Osteocyte (in vitro differentiated cells): Measurements from ENCODE around the gene TEX29. TPM values are rescaled to one million over a fixed set of nuclear protein-coding genes. Genes with fewer than 3 reads are reported as not detected.

Experiments used
- DNase-seq: peaks from one replicate; pipeline ENCODE4 v3.0.0; 2021; ENCODE audit warnings: mixed read lengths; ENCODE audit not compliant: unreplicated experiment; ENCODE audit errors: extremely low spot score
- H3K27ac Mint-ChIP-seq: one replicate; pipeline ENCODE4 v1.8.0; 2021; ENCODE audit warnings: mild to moderate bottlenecking, mixed read lengths; ENCODE audit not compliant: unreplicated experiment
- H3K27me3 Mint-ChIP-seq: one replicate; pipeline ENCODE4 v1.8.0; 2021; ENCODE audit warnings: mixed read lengths; ENCODE audit not compliant: unreplicated experiment
- H3K36me3 Mint-ChIP-seq: one replicate; pipeline ENCODE4 v1.8.0; 2021; ENCODE audit warnings: mixed read lengths; ENCODE audit not compliant: unreplicated experiment
- H3K4me1 Mint-ChIP-seq: one replicate; pipeline ENCODE4 v1.8.0; 2021; ENCODE audit warnings: mixed read lengths; ENCODE audit not compliant: unreplicated experiment
- H3K4me3 Mint-ChIP-seq: one replicate; pipeline ENCODE4 v1.8.0; 2021; ENCODE audit warnings: mild to moderate bottlenecking, moderate library complexity, mixed read lengths; ENCODE audit not compliant: unreplicated experiment
- H3K9me3 Mint-ChIP-seq: one replicate; pipeline ENCODE4 v1.8.0; 2021; ENCODE audit warnings: mixed read lengths; ENCODE audit not compliant: unreplicated experiment
- total RNA-seq: library from RNA; stranded (reverse); gene quantifications from 2 replicates; pipeline ENCODE4 v1.2.1, GENCODE V29; 2021
- TF ChIP-seq, protein P1 (sequence below): fragments of 200-600 bp; sonication (generic); IDR thresholded peaks from 2 replicates; pipeline ENCODE4 v1.5.0; 2021; ENCODE audit warnings: antibody characterized with exemption, mild to moderate bottlenecking, moderate library complexity

Gene TEX29
- total RNA-seq, 1 donor from 2014 or later = 1.9 TPM

DNA sequence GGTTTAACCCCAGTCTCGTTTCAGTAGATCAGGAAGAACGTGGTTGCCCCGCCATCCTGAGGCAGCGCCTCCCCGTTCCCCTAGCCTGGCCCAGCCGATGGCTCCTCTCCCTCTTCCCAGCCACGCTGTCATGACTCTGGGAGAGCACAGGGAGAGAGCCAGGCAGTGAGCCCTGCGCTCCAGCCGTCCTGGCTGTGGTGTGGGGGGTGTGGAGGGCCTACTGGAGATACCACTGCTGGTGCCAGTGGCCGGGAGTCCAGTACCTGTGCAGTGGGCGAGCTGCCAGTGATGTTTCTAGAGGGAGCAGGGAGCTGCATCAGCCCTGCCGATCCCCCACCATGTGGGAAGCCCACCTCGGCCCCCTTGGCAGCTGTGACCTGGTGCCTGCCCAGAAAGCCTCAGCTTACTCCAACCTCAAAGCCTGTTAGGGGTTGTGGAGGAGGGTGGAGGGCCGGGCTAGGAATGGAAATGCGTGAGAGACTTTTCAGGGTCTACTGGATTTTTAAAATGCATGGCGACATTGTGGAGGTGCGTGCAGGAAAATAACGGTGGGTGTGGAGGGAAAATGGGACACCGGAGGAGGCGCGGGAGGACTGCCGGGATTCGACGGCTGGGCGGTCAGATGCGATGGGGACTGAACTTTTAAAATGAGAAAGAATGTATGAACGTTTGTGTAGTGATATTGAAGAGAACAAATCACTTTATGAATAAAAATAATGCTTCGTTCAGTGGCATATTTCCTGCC is 4.9 kb downstream of the TEX29 start:
- no peak overlapping the region for H3K27ac Mint-ChIP-seq
- no peaks in the 10 kb centered on the region for H3K4me1 Mint-ChIP-seq
- TF ChIP-seq, protein P1, sequence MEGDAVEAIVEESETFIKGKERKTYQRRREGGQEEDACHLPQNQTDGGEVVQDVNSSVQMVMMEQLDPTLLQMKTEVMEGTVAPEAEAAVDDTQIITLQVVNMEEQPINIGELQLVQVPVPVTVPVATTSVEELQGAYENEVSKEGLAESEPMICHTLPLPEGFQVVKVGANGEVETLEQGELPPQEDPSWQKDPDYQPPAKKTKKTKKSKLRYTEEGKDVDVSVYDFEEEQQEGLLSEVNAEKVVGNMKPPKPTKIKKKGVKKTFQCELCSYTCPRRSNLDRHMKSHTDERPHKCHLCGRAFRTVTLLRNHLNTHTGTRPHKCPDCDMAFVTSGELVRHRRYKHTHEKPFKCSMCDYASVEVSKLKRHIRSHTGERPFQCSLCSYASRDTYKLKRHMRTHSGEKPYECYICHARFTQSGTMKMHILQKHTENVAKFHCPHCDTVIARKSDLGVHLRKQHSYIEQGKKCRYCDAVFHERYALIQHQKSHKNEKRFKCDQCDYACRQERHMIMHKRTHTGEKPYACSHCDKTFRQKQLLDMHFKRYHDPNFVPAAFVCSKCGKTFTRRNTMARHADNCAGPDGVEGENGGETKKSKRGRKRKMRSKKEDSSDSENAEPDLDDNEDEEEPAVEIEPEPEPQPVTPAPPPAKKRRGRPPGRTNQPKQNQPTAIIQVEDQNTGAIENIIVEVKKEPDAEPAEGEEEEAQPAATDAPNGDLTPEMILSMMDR = no peak
- H3K4me3 Mint-ChIP-seq = no peak overlapping the region
- DNase-seq = no peak
- H3K36me3 Mint-ChIP-seq = peaks cover 12% of the 10 kb centered on the region
- H3K27me3 Mint-ChIP-seq = no peaks in the 10 kb centered on the region
- H3K9me3 Mint-ChIP-seq = no peaks in the 10 kb centered on the region

DNA sequence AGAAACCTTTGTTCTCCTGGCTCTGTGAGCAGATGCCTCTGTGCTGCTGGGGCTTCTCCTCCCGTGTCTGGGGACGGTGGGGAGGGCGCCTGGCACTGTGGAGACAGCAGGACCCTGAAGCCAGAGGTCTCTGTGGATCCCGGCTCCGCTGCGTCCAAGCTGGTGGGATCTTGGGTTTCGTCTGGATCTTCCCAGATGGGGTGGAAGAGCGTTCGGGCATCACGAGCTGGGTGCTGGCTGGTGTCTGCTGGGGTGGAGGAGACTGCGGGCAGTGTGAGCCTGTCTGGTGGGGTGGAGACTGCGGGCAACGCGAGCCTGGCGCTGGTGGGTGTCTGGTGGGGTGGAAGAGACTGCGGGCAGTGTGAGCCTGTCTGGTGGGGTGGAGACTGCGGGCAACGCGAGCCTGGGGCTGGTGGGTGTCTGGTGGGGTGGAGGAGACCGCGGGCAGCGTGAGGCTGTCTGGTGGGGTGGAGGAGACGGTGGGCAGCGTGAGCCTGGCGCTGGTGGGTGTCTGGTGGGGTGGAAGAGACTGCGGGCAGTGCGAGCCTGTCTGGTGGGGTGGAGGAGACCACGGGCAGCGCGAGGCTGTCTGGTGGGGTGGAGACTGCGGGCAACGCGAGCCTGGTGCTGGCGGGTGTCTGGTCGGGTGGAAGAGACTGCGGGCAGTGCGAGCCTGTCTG is 5.6 kb downstream of the TEX29 start:
- TF ChIP-seq, protein P1 = no peak
- H3K27ac Mint-ChIP-seq = no peak overlapping the region
- no peaks in the 10 kb centered on the region for H3K4me1 Mint-ChIP-seq
- H3K9me3 Mint-ChIP-seq = no peaks in the 10 kb centered on the region
- H3K4me3 Mint-ChIP-seq = no peak overlapping the region
- peaks cover 13% of the 10 kb centered on the region for H3K36me3 Mint-ChIP-seq
- H3K27me3 Mint-ChIP-seq = no peaks in the 10 kb centered on the region
- DNase-seq = peak; percentile 76

DNA sequence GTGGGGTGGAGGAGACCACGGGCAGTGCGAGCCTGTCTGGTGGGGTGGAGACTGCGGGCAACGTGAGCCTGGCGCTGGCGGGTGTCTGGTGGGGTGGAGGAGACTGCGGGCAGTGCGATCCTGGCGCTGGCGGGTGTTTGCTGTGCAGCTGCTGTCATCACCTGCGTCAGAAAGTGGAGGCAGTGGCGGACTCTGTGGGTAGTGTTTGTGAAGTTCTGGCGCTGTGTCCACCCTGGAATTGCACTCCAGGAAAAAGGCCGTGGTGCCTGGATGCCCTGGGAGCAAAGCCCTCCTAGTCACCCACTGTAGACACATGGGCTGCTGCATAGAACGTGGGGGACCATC is 6.2 kb downstream of the TEX29 start:
- no peak overlapping the region for H3K4me3 Mint-ChIP-seq
- no peaks in the 10 kb centered on the region for H3K27me3 Mint-ChIP-seq
- peaks cover 13% of the 10 kb centered on the region for H3K36me3 Mint-ChIP-seq
- DNase-seq = no peak
- TF ChIP-seq, protein P1 = no peak
- H3K27ac Mint-ChIP-seq = no peak overlapping the region
- H3K9me3 Mint-ChIP-seq = no peaks in the 10 kb centered on the region
- no peaks in the 10 kb centered on the region for H3K4me1 Mint-ChIP-seq

- Mint-ChIP-seq H3K9me3 (no peaks in the 10 kb centered on the region), H3K36me3 (peaks cover 13% of the 10 kb centered on the region), H3K4me1 (no peaks in the 10 kb centered on the region), H3K27me3 (no peaks in the 10 kb centered on the region), H3K27ac (no peak overlapping the region), H3K4me3 (no peak overlapping the region)
- DNase-seq = peak; percentile 77
- TF ChIP-seq, protein P1 = no peak
Observed at GRCh38 chr13:111326981-111327642, 6.7 kb downstream of the TEX29 start.
